ENCODE results near the gene HES2. TPM values are rescaled to one million over a fixed set of nuclear protein-coding genes. Genes with fewer than 3 reads are reported as not detected.
A peak's percentile ranks its signal among the peaks of the same experiment; 100 is the strongest.
"Not testable (repeated sequence)": the region's sequence is repeated elsewhere in the genome, so short reads cannot be mapped to it uniquely, and the experiment has no call there.

The HES2 gene
- total and polyA plus RNA-seq, 4 experiments from 2014 or later, result not detected

GRCh38 chr1:6448749-6449631, 29.3 kb upstream of the HES2 start:
- DNase-seq, result peak in 2 of 5 donors; percentile 37 to 70
- H3K4me3 ChIP-seq (ENCODE audit: low read length in 2 of 2), result no peak overlapping the region
- intact Hi-C loops (cut with micrococcal nuclease), result loop anchor here (1.0 kb wide), 1 partner anchor 16 kb away; no protein-coding TSS in a partner anchor
- Mint-ChIP-seq H3K27me3 (peaks cover 25 to 32% of the 10 kb centered on the region in 2 donors), H3K36me3 (no peaks in the 10 kb centered on the region), H3K27ac (peak overlapping the region in 6 of 7 donors; percentile 23 to 86 (median 70)), H3K4me1 (peaks cover 15 to 39% (median 28%) of the 10 kb centered on the region in 4 donors), H3K4me3 (peak overlapping the region in 6 of 8 donors; percentile 42 to 84 (median 60)), H3K9me3 (peaks cover 0 to 1% (median 0%) of the 10 kb centered on the region in 8 donors)
- H3K9me3 ChIP-seq (ENCODE audit: control insufficient read depth in 1 of 2, low read length in 2 of 2), result no peaks in the 10 kb centered on the region
- peaks cover 11% of the 10 kb centered on the region for H3K27me3 ChIP-seq (ENCODE audit: insufficient read depth, low read length)
- CTCF ChIA-PET (ENCODE audit: partially characterized antibody), result interaction anchor here (0.9 to 5.7 kb wide), 13 partner anchors 11 to 202 kb away, joined by 3 to 53 read pairs (median 7); partner anchors contain the start of genes TAS1R1 and TNFRSF25
- POLR2A ChIA-PET (ENCODE audit: partially characterized antibody), result interaction anchor here (0.8 to 18.5 kb wide), 6 partner anchors 9 to 241 kb away, joined by 3 to 390 read pairs (median 3); partner anchors contain the start of gene TNFRSF25
- no peaks in the 10 kb centered on the region for H3K36me3 ChIP-seq (ENCODE audit: insufficient read depth, low read length)
- H3K27ac ChIP-seq (ENCODE audit: low read depth, low read length), result no peak overlapping the region
- peaks cover 32% of the 10 kb centered on the region for H3K4me1 ChIP-seq (ENCODE audit: insufficient read depth, low read length)

DNA sequence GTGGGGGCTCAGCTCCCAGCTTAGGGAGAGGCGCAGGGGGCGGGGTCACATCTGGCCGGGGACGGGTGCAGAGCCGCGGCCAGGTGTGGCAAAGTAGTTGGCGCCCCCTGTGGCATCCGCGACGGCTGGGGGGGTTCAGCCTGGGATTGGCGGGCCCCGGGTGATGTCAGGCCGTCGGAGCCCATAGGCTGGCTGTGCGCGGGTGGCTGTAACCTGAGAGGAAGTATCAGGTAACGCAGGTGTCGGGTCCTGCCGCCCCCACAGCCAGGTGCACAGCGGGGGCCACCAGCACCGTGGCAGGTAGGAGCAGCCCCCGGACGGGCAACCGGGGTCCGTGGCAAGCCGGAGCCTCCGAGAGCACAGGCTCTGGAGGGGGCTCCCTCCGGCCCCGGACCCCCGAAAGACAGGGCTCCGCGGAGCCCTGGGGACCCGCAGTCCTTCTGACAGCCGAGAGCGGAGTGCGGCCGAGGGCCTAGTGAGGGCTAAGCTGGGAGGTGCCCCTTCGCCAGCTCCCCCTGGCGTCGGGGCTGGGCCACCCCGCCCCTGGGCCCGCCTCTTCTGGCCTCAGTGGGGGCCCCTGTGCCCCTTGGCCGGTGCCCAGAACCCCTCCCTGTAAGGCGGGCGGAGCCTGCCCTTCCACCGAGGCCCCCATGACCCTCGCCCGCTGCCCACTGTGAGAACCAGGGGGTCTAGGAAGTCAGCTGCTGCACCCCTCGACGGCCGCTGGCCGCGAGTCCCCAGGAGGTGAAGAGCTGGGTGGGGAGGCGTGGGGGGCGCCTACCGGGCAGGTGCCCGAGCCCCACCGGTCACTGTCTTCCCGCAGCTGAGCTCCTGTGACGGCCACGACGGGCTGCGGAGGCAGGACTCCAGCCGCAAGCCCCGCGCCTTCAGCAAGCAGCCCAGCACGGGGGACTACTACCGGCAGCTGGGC, 28.4 kb upstream of the HES2 start:
- POLR2A ChIA-PET (ENCODE audit: partially characterized antibody), result interaction anchor here (0.8 to 18.5 kb wide), 4 partner anchors 12 to 43 kb away, joined by 3 to 390 read pairs (median 6); partner anchors contain the start of genes PLEKHG5 and TNFRSF25

GRCh38 chr1:6447016-6447817, 27.5 kb upstream of the HES2 start:
- H3K27ac Mint-ChIP-seq, result peak overlapping the region in 3 of 7 donors; percentile 2 to 66 (median 50)
- Histone ChIP-seq H3K27ac (ENCODE audit: low read depth, low read length) (no peak overlapping the region), H3K36me3 (ENCODE audit: insufficient read depth, low read length) (no peaks in the 10 kb centered on the region), H3K4me1 (ENCODE audit: insufficient read depth, low read length) (peaks cover 32% of the 10 kb centered on the region), H3K4me3 (ENCODE audit: low read length in 2 of 2) (peak overlapping the region in 1 of 2 donors; percentile 32), H3K27me3 (ENCODE audit: insufficient read depth, low read length) (peaks cover 11% of the 10 kb centered on the region), H3K9me3 (ENCODE audit: control insufficient read depth in 1 of 2, low read length in 2 of 2) (no peaks in the 10 kb centered on the region)
- POLR2A ChIA-PET (ENCODE audit: partially characterized antibody), result interaction anchor here (1.2 to 18.5 kb wide), 3 partner anchors 13 to 44 kb away, joined by 3 to 390 read pairs (median 8); partner anchors contain the start of genes PLEKHG5 and TNFRSF25
- H3K27me3 Mint-ChIP-seq, result peaks cover 20 to 25% of the 10 kb centered on the region in 2 donors
- H3K4me1 Mint-ChIP-seq, result peaks cover 13 to 31% (median 20%) of the 10 kb centered on the region in 4 donors
- peak overlapping the region; percentile 58 to 77 (median 68) for H3K4me3 Mint-ChIP-seq
- CTCF ChIA-PET (ENCODE audit: partially characterized antibody), result interaction anchor here (0.9 to 5.7 kb wide), 7 partner anchors 10 to 39 kb away, joined by 3 to 53 read pairs (median 9); partner anchors contain the start of gene TNFRSF25
- peak in 1 of 5 donors; percentile 26 for DNase-seq
- H3K9me3 Mint-ChIP-seq, result peaks cover 0 to 1% (median 0%) of the 10 kb centered on the region in 8 donors
- no peaks in the 10 kb centered on the region for H3K36me3 Mint-ChIP-seq
- intact Hi-C loops (cut with micrococcal nuclease), result loop anchor here (1.0 kb wide), 1 partner anchor 28 kb away; no protein-coding TSS in a partner anchor

More for the DNA sequence above, 28.4 kb upstream of the HES2 start:
- peak overlapping the region; percentile 58 to 77 (median 68) for H3K4me3 Mint-ChIP-seq
- peaks cover 0 to 1% (median 0%) of the 10 kb centered on the region in 8 donors for H3K9me3 Mint-ChIP-seq
- CTCF ChIA-PET (ENCODE audit: partially characterized antibody), result interaction anchor here (0.9 to 5.7 kb wide), 9 partner anchors 9 to 38 kb away, joined by 3 to 53 read pairs (median 9); partner anchors contain the start of gene TNFRSF25
- H3K4me3 ChIP-seq (ENCODE audit: low read length in 2 of 2), result peak overlapping the region in 1 of 2 donors; percentile 32
- H3K4me1 ChIP-seq (ENCODE audit: insufficient read depth, low read length), result peaks cover 32% of the 10 kb centered on the region
- no peak overlapping the region for H3K27ac ChIP-seq (ENCODE audit: low read depth, low read length)
- peak in 4 of 5 donors; percentile 61 to 80 (median 62) for DNase-seq
- H3K36me3 ChIP-seq (ENCODE audit: insufficient read depth, low read length), result no peaks in the 10 kb centered on the region
- H3K36me3 Mint-ChIP-seq, result no peaks in the 10 kb centered on the region
- H3K27me3 Mint-ChIP-seq, result peaks cover 20 to 27% of the 10 kb centered on the region in 2 donors
- peak overlapping the region in 4 of 7 donors; percentile 2 to 66 (median 32) for H3K27ac Mint-ChIP-seq
- peaks cover 13 to 32% (median 21%) of the 10 kb centered on the region in 4 donors for H3K4me1 Mint-ChIP-seq
- H3K27me3 ChIP-seq (ENCODE audit: insufficient read depth, low read length), result peaks cover 11% of the 10 kb centered on the region
- no peaks in the 10 kb centered on the region for H3K9me3 ChIP-seq (ENCODE audit: control insufficient read depth in 1 of 2, low read length in 2 of 2)
- intact Hi-C loops (cut with micrococcal nuclease), result loop anchor here (1.0 kb wide), 1 partner anchor 27 kb away; no protein-coding TSS in a partner anchor

DNA sequence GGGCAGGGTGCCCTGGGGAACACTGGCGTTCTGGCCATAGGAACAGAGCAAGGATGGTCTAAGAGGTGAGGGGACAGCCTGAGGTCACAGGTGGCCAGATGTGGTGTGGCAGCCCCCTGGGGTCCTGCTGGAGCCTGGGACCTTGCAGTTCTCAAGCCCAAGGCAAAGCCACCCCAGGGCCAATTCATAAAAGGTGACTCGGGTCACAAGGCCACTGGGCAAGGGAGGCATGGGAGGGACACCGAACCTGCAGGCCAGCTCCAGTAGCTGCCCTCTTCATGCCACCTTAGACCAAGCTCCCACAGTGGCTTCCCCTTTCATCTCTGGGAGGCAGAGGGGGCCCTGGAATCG, 26.9 kb upstream of the HES2 start:
- Histone ChIP-seq H3K9me3 (ENCODE audit: control insufficient read depth in 1 of 2, low read length in 2 of 2) (no peaks in the 10 kb centered on the region), H3K4me3 (ENCODE audit: low read length in 2 of 2) (no peak overlapping the region), H3K27ac (ENCODE audit: low read depth, low read length) (no peak overlapping the region), H3K27me3 (ENCODE audit: insufficient read depth, low read length) (peaks cover 11% of the 10 kb centered on the region), H3K36me3 (ENCODE audit: insufficient read depth, low read length) (no peaks in the 10 kb centered on the region), H3K4me1 (ENCODE audit: insufficient read depth, low read length) (peaks cover 32% of the 10 kb centered on the region)
- no peak for DNase-seq
- CTCF ChIA-PET (ENCODE audit: partially characterized antibody), result interaction anchor here (1.2 to 2.6 kb wide), 4 partner anchors 13 to 40 kb away, joined by 3 to 9 read pairs (median 8); partner anchors contain the start of gene TNFRSF25
- POLR2A ChIA-PET (ENCODE audit: partially characterized antibody), result interaction anchor here (2.0 to 18.5 kb wide), 2 partner anchors 13 to 44 kb away, joined by 8 to 390 read pairs; partner anchors contain the start of genes PLEKHG5 and TNFRSF25
- peaks cover 20 to 25% of the 10 kb centered on the region in 2 donors for H3K27me3 Mint-ChIP-seq
- no peak overlapping the region for H3K27ac Mint-ChIP-seq
- intact Hi-C loops (cut with micrococcal nuclease), result loop anchor here (1.0 kb wide), 1 partner anchor 29 kb away; no protein-coding TSS in a partner anchor
- H3K4me3 Mint-ChIP-seq, result peak overlapping the region in 6 of 8 donors; percentile 41 to 69 (median 58)
- H3K36me3 Mint-ChIP-seq, result no peaks in the 10 kb centered on the region
- peaks cover 13 to 31% (median 20%) of the 10 kb centered on the region in 4 donors for H3K4me1 Mint-ChIP-seq
- peaks cover 0 to 1% (median 0%) of the 10 kb centered on the region in 8 donors for H3K9me3 Mint-ChIP-seq

DNA sequence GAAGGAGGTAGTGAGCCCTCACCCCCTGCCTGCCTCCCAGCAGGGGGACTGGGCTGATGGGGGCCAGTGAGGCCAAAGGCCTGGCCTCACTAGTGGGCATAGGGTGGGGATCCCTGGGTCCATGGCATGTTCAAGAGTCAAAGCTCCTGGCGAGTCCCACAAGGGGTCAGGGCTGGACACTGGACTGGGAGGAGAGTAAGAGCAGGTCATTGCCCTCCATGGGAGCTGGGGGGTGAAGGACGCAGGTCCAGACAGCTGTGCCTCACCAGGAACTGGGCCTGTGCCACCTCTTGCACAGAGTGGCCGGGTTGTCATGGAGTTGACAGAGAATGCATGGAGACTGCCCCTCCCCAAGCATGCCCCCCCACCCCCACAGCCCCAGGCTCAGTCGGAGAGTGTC, 26.2 kb upstream of the HES2 start:
- H3K27ac Mint-ChIP-seq; H3K36me3 ChIP-seq (ENCODE audit: insufficient read depth, low read length); H3K36me3 Mint-ChIP-seq; intact Hi-C loops (cut with micrococcal nuclease); DNase-seq; H3K4me3 ChIP-seq (ENCODE audit: low read length in 2 of 2); H3K9me3 ChIP-seq (ENCODE audit: control insufficient read depth in 1 of 2, low read length in 2 of 2); H3K27ac ChIP-seq (ENCODE audit: low read depth, low read length); H3K9me3 Mint-ChIP-seq: not testable (repeated sequence)
- H3K4me1 Mint-ChIP-seq, result peaks cover 13 to 31% (median 20%) of the 10 kb centered on the region in 4 donors
- H3K4me3 Mint-ChIP-seq, result peak overlapping the region in 3 of 8 donors; percentile 39 to 68 (median 46)
- CTCF ChIA-PET (ENCODE audit: partially characterized antibody), result interaction anchor here (0.8 to 2.0 kb wide), 6 partner anchors 8 to 30 kb away, joined by 3 to 9 read pairs (median 4); partner anchors contain the start of gene TNFRSF25
- POLR2A ChIA-PET (ENCODE audit: partially characterized antibody), result interaction anchor here (18.5 kb wide), 1 partner anchor 14 kb away, joined by 390 read pairs; the partner anchor contains the start of gene TNFRSF25
- peaks cover 23 to 25% of the 10 kb centered on the region in 2 donors for H3K27me3 Mint-ChIP-seq
- Histone ChIP-seq H3K4me1 (ENCODE audit: insufficient read depth, low read length) (peaks cover 34% of the 10 kb centered on the region), H3K27me3 (ENCODE audit: insufficient read depth, low read length) (peaks cover 11% of the 10 kb centered on the region)

Measured in CD4-positive, alpha-beta memory T cell (primary cell).